ENCODE results near the gene TP73. TPM values are rescaled to one million over a fixed set of nuclear protein-coding genes. Genes with fewer than 3 reads are reported as not detected.

TP73 gene
- total RNA-seq, 1 donor from 2014 or later: not detected

DNA sequence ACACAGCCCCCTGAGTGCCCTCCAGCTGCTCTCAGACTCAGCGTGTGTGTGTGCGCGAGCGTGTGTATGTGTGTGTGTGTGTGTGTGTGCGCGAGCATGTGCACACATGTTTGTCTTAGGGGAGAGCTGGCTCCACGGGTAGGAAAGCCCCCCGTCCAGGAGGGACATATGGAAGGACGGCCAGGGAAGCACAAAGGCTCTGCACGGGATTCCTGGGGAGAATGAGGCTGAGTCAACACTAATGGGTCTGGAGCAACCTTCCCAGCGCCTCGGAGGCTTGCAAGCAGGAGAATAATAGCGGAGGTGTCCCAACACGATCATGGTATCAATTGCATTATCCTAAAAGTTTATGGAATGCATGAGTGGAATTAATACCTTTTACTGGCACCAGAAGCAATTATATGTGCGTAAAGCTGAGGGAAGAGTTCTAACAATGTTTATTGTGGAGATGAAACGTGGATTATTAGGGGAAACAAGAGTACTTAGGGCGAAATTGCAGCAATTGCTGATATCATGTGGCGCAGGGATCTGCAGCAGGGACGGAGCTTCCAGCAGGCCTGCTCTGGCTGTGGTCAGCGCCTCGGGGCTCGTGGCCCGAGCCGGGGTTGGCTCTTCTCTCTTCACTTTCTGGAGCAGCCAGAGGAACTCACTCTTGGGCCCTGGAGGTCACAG, 59.6 kb downstream of the TP73 start:
- no peak overlapping the region for H3K27ac ChIP-seq
- intact Hi-C loops (cut with DNase I): no loop called here
- no peaks in the 10 kb centered on the region for H3K27me3 ChIP-seq

DNA sequence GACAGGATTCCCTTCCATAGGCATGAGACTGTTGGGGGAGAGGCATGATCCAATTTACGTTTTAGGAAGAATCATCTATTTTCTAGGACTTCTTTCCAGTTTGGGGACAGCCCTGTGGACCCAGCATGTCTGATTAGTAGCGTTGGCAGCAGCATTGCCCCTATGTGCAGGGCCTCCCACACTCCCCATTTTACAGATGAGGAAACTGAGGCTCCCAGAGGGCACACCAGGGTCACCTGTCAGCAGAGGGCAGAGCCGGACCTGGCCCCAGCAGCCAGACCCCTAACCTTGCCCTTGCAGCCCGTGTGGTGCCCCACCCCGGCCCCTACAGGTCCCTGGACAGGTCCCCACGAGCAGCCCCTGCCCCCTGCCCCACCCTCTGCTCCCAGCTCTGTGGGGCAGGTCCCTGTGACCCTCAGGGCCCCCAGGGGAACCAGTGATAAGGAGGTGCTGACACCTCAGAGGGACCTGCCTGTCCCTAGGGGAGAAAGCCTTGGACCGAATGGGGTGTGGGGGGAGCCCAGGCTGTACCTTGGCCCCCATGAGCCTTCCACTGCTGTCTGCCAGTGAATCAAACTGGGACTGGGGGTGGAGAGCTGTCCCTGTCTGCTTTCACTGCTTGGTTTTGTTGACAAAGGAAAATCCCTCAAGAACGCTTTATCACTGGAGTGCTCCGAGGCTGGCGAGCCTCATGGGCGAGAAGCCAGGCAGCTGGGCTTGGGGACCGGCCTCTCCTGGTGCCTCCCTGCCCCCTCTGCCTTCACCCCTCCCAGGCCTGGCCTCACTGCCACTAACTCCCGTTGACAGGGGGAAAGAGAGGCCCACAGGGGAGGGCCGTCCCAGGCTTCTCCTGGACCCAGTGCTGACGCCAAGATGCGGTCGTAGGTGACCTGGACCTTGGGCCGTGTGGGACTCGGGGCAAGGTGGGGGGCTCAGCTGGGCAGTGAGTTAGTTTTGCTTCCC, 60.5 kb downstream of the TP73 start:
- H3K4me3 ChIP-seq: no peak overlapping the region
- H3K27me3 ChIP-seq: peaks cover 3% of the 10 kb centered on the region
- no peaks in the 10 kb centered on the region for H3K9me3 ChIP-seq
- intact Hi-C loops (cut with DNase I): no loop called here
- H3K27ac ChIP-seq: no peak overlapping the region
- TF ChIP-seq, protein P1, sequence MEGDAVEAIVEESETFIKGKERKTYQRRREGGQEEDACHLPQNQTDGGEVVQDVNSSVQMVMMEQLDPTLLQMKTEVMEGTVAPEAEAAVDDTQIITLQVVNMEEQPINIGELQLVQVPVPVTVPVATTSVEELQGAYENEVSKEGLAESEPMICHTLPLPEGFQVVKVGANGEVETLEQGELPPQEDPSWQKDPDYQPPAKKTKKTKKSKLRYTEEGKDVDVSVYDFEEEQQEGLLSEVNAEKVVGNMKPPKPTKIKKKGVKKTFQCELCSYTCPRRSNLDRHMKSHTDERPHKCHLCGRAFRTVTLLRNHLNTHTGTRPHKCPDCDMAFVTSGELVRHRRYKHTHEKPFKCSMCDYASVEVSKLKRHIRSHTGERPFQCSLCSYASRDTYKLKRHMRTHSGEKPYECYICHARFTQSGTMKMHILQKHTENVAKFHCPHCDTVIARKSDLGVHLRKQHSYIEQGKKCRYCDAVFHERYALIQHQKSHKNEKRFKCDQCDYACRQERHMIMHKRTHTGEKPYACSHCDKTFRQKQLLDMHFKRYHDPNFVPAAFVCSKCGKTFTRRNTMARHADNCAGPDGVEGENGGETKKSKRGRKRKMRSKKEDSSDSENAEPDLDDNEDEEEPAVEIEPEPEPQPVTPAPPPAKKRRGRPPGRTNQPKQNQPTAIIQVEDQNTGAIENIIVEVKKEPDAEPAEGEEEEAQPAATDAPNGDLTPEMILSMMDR (IDR thresholded peaks at IDR 0.05): no peak
- DNase-seq (ENCODE audit: low spot score in 2 of 2): no peak
- no peaks in the 10 kb centered on the region for H3K36me3 ChIP-seq
- H3K4me1 ChIP-seq: no peaks in the 10 kb centered on the region

More for the DNA sequence above, 59.6 kb downstream of the TP73 start:
- no peak for DNase-seq (ENCODE audit: low spot score in 2 of 2)
- no peak overlapping the region for H3K4me3 ChIP-seq
- TF ChIP-seq, protein P1 (IDR thresholded peaks at IDR 0.05): no peak
- no peaks in the 10 kb centered on the region for H3K36me3 ChIP-seq
- no peaks in the 10 kb centered on the region for H3K9me3 ChIP-seq
- no peaks in the 10 kb centered on the region for H3K4me1 ChIP-seq

DNA sequence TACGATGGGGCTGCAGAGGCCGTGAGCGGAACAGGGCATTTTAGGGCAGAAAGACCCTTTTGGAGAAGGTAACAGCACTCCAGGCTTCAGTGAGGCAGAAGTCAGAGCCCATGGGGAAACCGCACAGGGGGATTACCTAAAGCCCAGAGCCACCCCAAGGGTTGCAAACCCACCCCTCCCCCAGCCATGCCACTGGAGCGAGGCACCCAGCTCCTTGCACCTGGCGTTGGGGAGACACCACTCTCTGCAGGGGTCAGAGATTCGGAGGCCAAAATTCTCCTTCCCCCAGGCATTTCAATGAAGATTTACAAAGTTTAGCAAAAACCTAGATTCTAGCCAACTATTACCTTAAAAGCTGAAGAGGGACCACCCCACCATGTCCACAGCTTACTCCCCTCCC, 61.5 kb downstream of the TP73 start:
- Histone ChIP-seq H3K4me1 (no peaks in the 10 kb centered on the region), H3K36me3 (no peaks in the 10 kb centered on the region), H3K27me3 (peaks cover 7% of the 10 kb centered on the region), H3K4me3 (no peak overlapping the region), H3K27ac (no peak overlapping the region), H3K9me3 (no peaks in the 10 kb centered on the region)
- DNase-seq (ENCODE audit: low spot score in 2 of 2): no peak
- TF ChIP-seq, protein P1 (IDR thresholded peaks at IDR 0.05): no peak
- intact Hi-C loops (cut with DNase I): no loop called here

DNA sequence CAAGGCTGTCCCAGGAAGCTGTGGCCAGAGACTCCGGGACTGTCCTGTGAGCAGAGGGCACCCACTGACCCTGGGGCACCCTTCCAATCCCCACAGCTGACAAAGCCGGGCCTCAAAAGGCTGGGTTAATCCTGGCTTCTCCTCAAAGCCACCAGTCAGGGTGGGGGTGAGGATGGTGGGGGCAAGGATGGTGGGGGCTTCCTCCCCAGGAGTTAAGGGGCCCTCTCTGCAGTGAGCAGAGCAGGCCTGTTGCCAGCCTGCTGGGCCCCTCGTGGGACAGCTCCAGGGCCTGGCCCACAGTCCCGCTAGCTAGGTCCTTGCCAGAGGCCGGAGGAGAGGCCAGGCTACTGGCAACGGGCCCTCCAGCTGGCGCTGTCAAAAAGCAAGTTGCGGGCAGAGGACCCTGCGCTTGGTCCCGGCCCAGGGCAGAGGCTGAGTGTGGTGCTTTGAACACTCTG, 62.0 kb downstream of the TP73 start:
- Histone ChIP-seq H3K9me3 (no peaks in the 10 kb centered on the region), H3K27me3 (peaks cover 7% of the 10 kb centered on the region), H3K4me1 (no peaks in the 10 kb centered on the region), H3K4me3 (no peak overlapping the region), H3K27ac (no peak overlapping the region), H3K36me3 (no peaks in the 10 kb centered on the region)
- no peak for DNase-seq (ENCODE audit: low spot score in 2 of 2)
- intact Hi-C loops (cut with DNase I): no loop called here
- TF ChIP-seq, protein P1 (IDR thresholded peaks at IDR 0.05): no peak

DNA sequence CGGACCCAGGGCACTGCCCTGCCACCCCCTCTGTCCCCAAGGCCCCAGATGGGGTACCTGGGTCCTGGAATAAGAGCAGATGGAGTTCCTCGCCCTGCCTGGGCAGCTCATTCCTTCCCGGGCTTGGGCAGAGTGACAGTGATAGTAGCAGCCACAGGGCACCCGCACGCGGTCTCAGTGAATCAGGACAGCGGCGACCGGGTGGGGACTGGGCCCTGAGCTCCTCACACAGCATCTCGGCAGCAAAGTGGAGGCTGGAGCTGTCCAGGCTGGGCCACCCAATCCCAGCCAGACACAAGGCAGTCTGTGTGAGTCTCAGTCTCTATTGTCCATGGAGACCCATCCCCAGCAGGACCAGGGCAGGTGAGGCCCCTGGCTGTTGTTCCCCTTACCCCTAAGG, 62.5 kb downstream of the TP73 start:
- intact Hi-C loops (cut with DNase I): no loop called here
- peaks cover 7% of the 10 kb centered on the region for H3K27me3 ChIP-seq
- H3K4me1 ChIP-seq: no peaks in the 10 kb centered on the region
- TF ChIP-seq, protein P1 (IDR thresholded peaks at IDR 0.05): no peak
- no peaks in the 10 kb centered on the region for H3K9me3 ChIP-seq
- no peaks in the 10 kb centered on the region for H3K36me3 ChIP-seq
- no peak overlapping the region for H3K27ac ChIP-seq
- H3K4me3 ChIP-seq: no peak overlapping the region
- no peak for DNase-seq (ENCODE audit: low spot score in 2 of 2)

All from ascending aorta (tissue), 2 donors.